Stimulated activated CD4-positive, alpha-beta T cell treated with anti-CD3 and anti-CD28 coated beads, TNF-alpha, amount 100 ng/mL, for 24 hours (primary cell): ENCODE results near the gene CBFA2T3.

Experiments used
- DNase-seq, 3 experiments: peaks; one replicate each; pipeline ENCODE4 v3.0.0-alpha.2; 2020; ENCODE audit warnings: low read depth in 3 of 3

CBFA2T3 gene

GRCh38 chr16:88962478-88963152, 14.4 kb downstream of the CBFA2T3 start:
- DNase-seq: no peak

GRCh38 chr16:88961011-88961410, 16.0 kb downstream of the CBFA2T3 start:
- DNase-seq: no peak

- DNase-seq: no peak
These were observed 16.5 kb downstream of the CBFA2T3 start for GRCh38 chr16:88960516-88960915.

GRCh38 chr16:88959022-88959421, 18.0 kb downstream of the CBFA2T3 start:
- DNase-seq: no peak

DNA sequence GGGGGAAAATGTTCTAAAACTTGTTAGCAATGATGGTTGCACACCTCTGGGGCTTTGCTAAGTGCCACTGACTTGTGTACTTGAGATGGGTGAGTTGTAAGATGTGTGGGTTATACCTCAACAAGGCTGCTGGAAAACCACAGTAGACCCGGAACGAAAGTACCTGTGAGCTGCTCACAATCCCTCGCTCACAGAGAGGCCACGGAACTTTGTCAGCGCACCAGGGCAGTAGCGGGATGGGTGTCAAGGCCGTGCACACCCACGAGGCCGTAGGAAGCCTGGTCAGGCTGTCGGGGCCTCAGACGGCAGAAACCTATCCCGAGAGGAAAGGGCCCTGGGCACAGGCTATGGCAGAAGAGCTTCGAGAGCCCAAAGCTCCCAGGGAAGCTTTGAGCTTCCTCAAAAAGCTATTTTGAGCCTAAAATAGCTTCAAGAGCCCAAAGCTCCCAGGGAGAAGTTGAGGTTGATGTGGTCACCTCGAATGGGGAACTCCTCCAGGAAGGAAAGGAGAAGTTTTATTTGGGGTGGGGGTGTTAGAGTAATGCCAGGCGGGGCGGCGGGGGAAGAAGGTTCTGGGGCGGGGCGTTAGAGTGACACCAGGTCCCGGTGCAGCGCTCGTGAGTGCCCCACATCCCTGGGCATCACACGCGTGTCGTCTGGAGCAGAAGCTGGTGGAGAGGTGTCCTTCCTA, 19.0 kb downstream of the CBFA2T3 start:
- DNase-seq: no peak

- no peak for DNase-seq
These were observed 19.6 kb downstream of the CBFA2T3 start for GRCh38 chr16:88957433-88957767.

DNA sequence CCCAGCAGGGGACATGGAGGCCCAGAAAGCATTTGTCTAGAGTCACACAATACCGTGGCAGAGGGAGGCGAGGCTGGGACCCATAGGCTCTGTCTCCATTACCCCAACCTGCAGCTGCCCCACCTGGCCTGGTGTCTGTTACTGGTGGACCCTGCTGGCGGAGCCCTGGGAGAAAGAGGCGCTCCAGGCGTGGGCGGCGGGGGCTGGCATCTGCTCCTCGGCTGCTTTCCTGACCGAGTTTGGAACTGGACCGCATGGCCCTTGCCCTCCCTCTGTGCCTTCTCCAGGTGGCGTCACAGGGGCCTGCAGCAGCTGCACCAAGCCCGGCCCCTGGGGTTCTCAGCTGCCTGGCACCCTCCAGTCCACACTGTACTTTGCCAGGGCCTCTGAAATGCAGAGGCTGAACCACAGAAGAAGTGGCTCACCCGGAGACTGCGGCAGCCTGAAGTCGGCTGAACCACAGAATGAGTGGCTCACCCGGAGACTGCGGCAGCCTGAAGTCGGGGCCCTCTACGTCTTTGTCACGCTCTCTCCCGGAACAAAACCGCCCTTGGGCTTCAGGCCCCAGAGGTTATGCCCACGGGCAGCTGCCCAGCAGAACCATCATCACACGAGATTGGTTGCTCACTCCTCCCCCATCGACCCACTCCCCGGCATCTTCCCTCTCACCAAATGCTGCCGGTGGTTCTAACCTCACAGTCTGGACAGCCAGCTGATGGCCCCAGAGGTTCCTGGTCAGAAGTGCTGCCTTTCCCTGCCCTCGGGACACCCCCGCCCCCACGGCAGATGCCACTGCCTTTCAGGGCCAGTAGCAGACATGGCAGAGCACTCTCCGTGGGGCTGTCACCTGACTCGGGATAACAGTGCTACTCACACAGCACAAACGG, 20.2 kb downstream of the CBFA2T3 start:
- DNase-seq: no peak

DNA sequence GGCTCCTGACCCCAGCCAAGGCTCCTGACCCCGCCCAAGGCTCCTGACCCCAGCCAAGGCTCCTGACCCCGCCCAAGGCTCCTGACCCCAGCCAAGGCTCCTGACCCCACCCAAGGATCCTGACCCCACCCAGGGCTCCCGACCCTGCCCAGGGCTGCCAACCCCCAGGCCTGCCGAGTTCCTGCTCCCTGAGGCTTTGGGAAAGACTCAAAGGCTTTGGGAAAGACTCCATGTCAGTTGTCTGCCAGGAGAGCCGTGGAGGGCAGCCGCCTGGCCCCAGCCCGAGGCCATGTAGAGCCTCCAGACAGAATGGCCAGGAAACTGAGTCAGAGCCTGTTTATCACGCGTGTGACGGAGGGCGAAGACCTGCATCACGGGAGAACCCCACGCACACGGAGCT, 21.1 kb downstream of the CBFA2T3 start:
- DNase-seq: no peak

DNA sequence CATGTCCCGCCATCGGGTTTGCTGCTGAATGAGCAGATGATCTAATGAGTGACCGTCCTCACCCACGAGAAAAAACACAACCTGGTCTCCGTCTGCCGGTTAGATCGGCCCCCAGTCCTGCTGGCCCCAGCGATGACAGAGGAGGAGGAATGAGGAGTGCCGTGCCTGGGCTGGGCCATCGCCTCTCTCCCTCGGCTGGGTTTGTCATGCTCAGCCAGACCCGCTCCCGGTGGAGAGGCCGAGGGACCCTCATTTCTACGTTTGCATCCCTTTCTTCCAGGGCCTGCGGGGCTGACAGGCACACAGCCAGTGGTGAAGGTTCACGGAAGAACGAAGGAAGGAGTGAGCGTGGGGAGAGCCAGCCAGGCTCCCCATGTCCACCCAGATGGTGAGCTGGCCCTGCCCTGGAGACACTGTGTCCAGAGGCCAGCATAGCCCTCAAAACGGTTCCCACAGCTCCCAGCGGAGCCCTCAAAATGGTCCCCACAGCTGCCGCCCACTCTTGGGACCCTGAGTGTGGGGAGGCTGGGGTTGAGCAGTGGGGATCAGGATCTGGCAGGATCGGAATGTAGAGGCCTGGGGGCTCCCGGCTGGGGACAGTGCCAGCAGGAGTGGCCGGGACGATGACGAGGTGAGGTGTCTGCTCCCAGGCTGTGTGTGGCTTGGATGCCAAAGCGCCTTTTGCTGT, 23.9 kb downstream of the CBFA2T3 start:
- no peak for DNase-seq

DNA sequence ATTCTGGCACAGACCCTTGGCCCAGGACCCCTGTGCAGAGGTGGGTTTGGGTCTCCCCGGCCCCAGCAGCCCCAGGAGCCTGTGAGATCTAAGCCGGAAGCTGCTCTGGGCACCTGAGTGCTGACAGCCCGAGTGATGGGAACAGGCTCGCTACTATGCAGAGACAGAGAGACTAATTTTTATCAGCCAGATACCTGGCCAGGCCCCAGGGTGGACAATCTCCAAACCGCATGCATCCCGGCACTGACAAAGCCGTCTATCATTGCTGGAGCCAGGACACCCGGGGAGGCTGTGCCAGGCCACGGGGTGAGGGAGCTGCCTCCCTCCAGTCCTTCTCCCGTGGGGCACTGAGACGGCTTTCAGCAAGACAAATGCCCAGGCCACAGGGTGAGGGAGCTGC, 25.0 kb downstream of the CBFA2T3 start:
- no peak for DNase-seq

GRCh38 chr16:88951501-88951900, 25.5 kb downstream of the CBFA2T3 start:
- DNase-seq: no peak

DNA sequence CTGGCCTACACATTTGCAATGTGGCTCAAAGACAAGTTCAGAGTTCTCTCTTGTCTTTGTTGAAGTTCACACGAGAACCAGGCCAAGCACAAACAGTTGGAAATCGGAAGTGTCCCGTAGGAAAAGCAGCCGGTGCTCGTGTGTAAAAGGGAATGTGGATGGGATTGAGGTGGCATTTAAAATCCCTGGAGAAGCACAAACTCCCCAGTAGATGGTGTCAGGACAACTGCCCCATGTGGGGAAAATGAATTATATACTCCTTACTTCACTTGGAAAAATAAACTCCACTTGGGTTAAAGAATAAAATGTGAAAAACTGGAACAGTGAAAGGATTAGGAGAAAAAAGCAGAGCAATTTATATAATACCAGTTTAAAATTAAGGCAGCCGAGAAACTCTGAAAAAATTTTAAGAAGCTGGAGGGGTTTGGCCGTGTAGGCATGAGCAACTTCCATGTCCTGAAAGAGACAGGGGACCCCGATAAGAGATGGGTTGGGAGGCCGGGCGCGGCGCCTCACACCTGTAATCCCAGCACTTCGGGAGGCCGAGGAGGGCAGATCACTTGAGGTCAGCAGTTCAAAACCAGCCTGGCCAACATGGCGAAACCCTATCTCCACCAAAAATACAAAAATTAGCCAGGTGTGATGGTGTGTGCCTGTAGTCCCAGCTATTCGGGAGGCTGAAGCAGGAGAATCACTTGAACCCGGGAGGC, 28.1 kb downstream of the CBFA2T3 start:
- no peak for DNase-seq

- DNase-seq: no peak
These were observed 31.5 kb downstream of the CBFA2T3 start for GRCh38 chr16:88945473-88945872.

GRCh38 chr16:88943741-88944140, 33.3 kb downstream of the CBFA2T3 start:
- no peak for DNase-seq

GRCh38 chr16:88943131-88943664, 33.8 kb downstream of the CBFA2T3 start:
- no peak for DNase-seq

DNA sequence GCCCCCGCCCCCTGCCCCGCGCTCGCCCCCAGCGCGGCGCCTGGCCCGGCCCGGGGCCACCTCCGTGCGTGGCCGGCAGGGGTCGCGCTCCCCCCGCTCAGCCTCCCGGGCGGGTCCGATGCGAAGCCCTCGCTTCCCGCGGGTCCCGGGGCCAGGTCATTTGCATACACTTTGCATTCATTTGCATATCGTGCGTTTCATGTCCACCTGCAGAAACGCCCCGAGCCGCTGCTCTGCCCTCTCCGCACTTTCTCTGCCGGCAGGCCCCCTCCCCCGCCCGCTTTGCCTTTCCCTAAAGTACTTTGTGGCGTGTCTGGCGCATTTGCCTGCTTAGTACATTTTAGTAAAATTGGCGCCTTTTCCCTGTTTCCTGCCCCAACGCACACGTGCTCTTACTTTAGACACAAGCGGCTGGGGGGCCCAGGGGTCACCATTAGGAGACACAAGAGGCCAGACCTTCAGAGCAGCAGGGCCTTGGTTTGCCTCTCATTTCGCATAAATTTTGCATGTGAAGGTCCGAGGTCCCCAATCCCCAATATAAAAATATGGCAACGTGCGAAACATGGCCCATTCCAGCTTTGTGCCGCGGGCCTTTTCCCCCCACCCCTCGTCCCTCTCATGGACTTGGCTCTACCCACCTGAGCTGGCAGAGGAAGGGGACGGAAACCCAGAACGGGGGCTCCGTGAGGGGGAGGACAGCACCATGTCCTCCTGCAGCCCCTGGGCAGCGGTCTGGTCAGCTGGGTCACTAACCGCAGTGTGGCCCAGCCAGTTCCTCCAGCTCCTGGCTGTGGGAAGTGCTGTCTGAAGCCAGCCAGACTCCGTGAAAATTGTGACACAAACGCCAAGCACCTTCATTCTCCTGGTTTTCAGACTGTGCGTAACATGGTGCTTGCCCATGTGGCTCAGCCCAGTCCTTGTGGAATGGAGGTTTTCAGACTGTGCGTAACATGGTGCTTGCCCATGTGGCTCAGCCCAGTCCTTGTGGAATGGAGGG, 34.8 kb downstream of the CBFA2T3 start:
- DNase-seq: peak; percentile 23 to 58 (median 35)

GRCh38 chr16:88940862-88941817, 35.9 kb downstream of the CBFA2T3 start:
- peak in 1 of 3 experiments; percentile 18 for DNase-seq

GRCh38 chr16:88939972-88940861, 36.8 kb downstream of the CBFA2T3 start:
- DNase-seq: no peak
